Measurements from ENCODE around the gene SCN8A.

Gene SCN8A

GRCh38 chr12:51760231-51760630 is 169.2 kb downstream of the SCN8A start:
- no peak overlapping the region for H2AFZ ChIP-seq (ENCODE audit: low read length)
- TF ChIP-seq EZH2phosphoT487 (IDR thresholded peaks at IDR 0.05; ENCODE audit: low read length), result no peak
- TF ChIP-seq CTCF (IDR thresholded peaks at IDR 0.05; ENCODE audit: low read length), result no peak
- no peak for TF ChIP-seq EZH2 (optimal IDR thresholded peaks at IDR 0.05; ENCODE audit: low read depth, low read length)
- H3K4me1 ChIP-seq (ENCODE audit: low read length), result no peaks in the 10 kb centered on the region
- no peaks in the 10 kb centered on the region for H4K20me1 ChIP-seq (ENCODE audit: insufficient read depth, low read length)
- H3K9me2 ChIP-seq (replicated peaks; ENCODE audit: insufficient read depth, low read length), result no peaks in the 10 kb centered on the region
- H3K79me2 ChIP-seq (ENCODE audit: low read length), result no peaks in the 10 kb centered on the region
- no peaks in the 10 kb centered on the region for H3F3A ChIP-seq (ENCODE audit: insufficient read depth, low read length)
- no peak overlapping the region for H3K4me2 ChIP-seq (ENCODE audit: low read depth, low read length)
- H3K9me3 ChIP-seq (replicated peaks; ENCODE audit: insufficient read depth, low read length), result no peaks in the 10 kb centered on the region
- no peaks in the 10 kb centered on the region for H3K27me3 ChIP-seq (replicated peaks; ENCODE audit: insufficient read depth, low read length)
- no peak overlapping the region for H3K4me3 ChIP-seq (ENCODE audit: low read length)
- no peak overlapping the region for H3K27ac ChIP-seq (ENCODE audit: low read length)
- no peak overlapping the region for H3K9ac ChIP-seq (ENCODE audit: low read length)
- no peaks in the 10 kb centered on the region for H3K36me3 ChIP-seq (replicated peaks; ENCODE audit: insufficient read depth, low read length)
- DNase-seq, result no peak

DNA sequence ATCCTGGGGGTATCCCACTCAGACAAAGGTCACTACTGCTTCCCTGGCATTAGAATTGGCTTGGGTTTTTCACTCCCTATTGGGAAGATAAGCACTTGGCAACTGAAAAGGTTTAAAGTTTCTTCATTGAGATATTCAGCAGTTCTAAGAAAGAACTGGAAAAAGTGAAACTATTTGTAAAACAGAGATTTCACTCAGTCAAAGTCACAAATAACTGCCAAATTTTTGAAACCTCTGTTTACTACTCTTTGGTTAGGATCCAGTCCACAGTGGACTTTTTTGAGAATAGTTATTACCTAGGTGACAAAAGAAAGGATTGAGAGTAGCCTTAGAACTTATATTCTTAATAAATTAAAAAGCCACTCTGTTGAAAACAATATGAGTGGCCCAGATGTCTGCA is 172.7 kb downstream of the SCN8A start:
- Histone ChIP-seq H2AFZ (ENCODE audit: low read length) (no peak overlapping the region), H3K4me3 (ENCODE audit: low read length) (no peak overlapping the region), H3K27ac (ENCODE audit: low read length) (no peak overlapping the region), H3K9me2 (replicated peaks; ENCODE audit: insufficient read depth, low read length) (no peaks in the 10 kb centered on the region), H3K4me1 (ENCODE audit: low read length) (no peaks in the 10 kb centered on the region), H3K9ac (ENCODE audit: low read length) (no peak overlapping the region), H3K4me2 (ENCODE audit: low read depth, low read length) (no peak overlapping the region), H3K79me2 (ENCODE audit: low read length) (no peaks in the 10 kb centered on the region), H3F3A (ENCODE audit: insufficient read depth, low read length) (no peaks in the 10 kb centered on the region), H3K27me3 (replicated peaks; ENCODE audit: insufficient read depth, low read length) (no peaks in the 10 kb centered on the region), H3K36me3 (replicated peaks; ENCODE audit: insufficient read depth, low read length) (no peaks in the 10 kb centered on the region), H3K9me3 (replicated peaks; ENCODE audit: insufficient read depth, low read length) (no peaks in the 10 kb centered on the region), H4K20me1 (ENCODE audit: insufficient read depth, low read length) (no peaks in the 10 kb centered on the region)
- no peak for TF ChIP-seq EZH2 (optimal IDR thresholded peaks at IDR 0.05; ENCODE audit: low read depth, low read length)
- no peak for TF ChIP-seq EZH2phosphoT487 (IDR thresholded peaks at IDR 0.05; ENCODE audit: low read length)
- TF ChIP-seq CTCF (IDR thresholded peaks at IDR 0.05; ENCODE audit: low read length), result no peak
- DNase-seq, result no peak

GRCh38 chr12:51766067-51766676 is 175.1 kb downstream of the SCN8A start:
- Histone ChIP-seq H2AFZ (ENCODE audit: low read length) (no peak overlapping the region), H3K4me3 (ENCODE audit: low read length) (no peak overlapping the region), H3K9me2 (replicated peaks; ENCODE audit: insufficient read depth, low read length) (no peaks in the 10 kb centered on the region), H3K27ac (ENCODE audit: low read length) (no peak overlapping the region), H3K9ac (ENCODE audit: low read length) (no peak overlapping the region), H3K4me2 (ENCODE audit: low read depth, low read length) (no peak overlapping the region), H3K27me3 (replicated peaks; ENCODE audit: insufficient read depth, low read length) (no peaks in the 10 kb centered on the region), H3K9me3 (replicated peaks; ENCODE audit: insufficient read depth, low read length) (no peaks in the 10 kb centered on the region), H3F3A (ENCODE audit: insufficient read depth, low read length) (no peaks in the 10 kb centered on the region), H3K79me2 (ENCODE audit: low read length) (no peaks in the 10 kb centered on the region), H3K36me3 (replicated peaks; ENCODE audit: insufficient read depth, low read length) (no peaks in the 10 kb centered on the region), H3K4me1 (ENCODE audit: low read length) (no peaks in the 10 kb centered on the region), H4K20me1 (ENCODE audit: insufficient read depth, low read length) (no peaks in the 10 kb centered on the region)
- no peak for TF ChIP-seq CTCF (IDR thresholded peaks at IDR 0.05; ENCODE audit: low read length)
- no peak for TF ChIP-seq EZH2phosphoT487 (IDR thresholded peaks at IDR 0.05; ENCODE audit: low read length)
- no peak for TF ChIP-seq EZH2 (optimal IDR thresholded peaks at IDR 0.05; ENCODE audit: low read depth, low read length)
- no peak for DNase-seq

All from MM.1S (cell line).